Activated naive CD8-positive, alpha-beta T cell treated with anti-CD3 and anti-CD28 coated beads, Interleukin-2, amount 50 U/mL, for 16 hours (primary cell): ENCODE data around the gene SULT2B1.
"Not testable (repeated sequence)": the region's sequence is repeated elsewhere in the genome, so short reads cannot be mapped to it uniquely, and the experiment has no call there.

ENCODE experiments used
- DNase-seq: peaks from one replicate; pipeline ENCODE4 v3.0.0-alpha.2; 2020; ENCODE audit warnings: low read depth, low spot score

The SULT2B1 gene

DNA sequence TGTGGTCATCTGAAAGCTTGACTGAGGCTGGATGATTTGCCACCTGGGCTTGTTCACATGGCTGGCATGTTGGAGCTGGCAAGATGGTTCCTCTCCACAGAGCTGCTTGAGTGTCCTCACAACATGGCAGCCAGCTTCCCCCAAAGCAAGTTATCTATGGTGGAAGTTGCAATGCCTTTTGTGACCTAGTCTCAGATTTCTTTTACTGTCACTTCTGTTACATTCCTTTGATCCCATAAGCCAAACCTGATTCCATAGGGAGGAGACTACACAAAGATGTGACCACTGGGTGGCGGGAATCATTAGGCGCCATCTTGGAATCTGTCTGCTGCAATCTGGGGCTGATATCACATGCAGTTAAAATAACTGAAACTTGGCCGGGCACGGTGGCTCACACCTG is 22.8 kb upstream of the SULT2B1 start:
- DNase-seq = no peak

DNA sequence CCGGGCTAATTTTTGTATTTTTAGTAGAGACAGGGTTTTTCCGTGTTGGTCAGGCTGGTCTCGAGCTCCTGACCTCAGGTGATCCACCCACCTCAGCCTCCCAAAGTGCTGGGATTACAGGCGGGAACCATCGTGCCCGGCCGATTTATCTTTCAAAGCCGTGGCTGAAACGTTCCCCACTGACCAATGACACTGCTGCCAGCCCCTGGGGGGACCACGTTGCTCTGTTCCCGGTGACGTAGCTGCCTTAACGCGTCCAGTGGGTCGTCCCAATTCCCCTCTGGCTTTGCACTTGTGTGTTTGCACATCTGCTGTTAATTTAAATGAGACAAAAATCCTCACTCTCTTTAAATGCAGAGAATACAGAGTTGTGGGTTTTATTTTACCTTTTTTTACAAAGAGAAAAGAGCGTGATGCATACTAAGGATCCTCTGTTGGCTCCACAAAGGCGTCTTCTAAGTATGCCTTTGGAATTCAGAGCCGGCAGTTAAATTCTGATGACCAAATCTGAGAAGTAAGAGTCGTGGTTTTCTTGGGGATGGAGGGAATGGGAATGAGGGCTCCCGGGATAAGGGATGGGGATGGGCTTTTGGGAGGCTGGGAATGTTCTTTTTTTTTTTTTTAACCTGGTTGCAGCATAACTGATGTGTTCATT is 21.8 kb upstream of the SULT2B1 start:
- no peak for DNase-seq

- no peak for DNase-seq
Observed at GRCh38 chr19:48530770-48531169, 21.2 kb upstream of the SULT2B1 start.

DNA sequence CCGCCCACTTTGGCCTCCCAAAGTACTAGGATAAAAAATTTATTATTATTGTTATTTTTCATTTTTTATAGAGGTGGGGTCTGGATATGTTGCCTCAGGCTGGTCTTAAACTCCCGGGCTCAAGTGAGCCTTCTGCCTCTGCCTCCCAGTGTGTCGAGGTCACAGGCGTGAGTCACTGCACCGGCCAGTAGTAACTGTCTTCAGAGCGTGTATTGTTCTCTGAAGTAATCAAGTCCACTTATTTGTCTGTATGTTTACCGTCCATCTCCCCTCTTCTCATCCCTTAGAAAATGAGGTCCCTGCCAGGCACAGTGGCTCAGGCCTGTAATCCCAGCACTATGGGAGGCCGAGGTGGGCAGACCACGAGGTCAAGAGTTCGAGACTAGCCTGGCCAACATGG is 18.2 kb upstream of the SULT2B1 start:
- no peak for DNase-seq

GRCh38 chr19:48537541-48537940 is 14.4 kb upstream of the SULT2B1 start:
- DNase-seq = no peak

DNA sequence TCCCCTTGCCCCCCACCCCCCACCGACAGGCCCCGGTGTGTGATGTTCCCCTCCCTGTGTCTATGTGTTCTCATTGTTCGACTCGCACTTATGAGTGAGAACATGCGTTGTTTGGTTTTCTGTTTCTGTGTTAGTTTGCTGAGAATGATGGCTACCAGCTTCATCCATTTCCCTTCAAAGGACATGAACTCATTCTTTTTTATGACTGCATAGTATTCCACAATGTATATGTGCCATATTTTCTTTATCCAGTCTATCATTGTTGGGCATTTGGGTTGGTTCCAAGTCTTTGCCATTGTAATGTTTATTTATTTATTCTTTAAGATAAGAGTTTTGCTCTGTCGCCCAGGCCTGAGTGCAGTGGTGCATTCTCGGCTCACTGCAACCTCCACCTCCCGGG is 13.9 kb upstream of the SULT2B1 start:
- DNase-seq = not testable (repeated sequence)

DNA sequence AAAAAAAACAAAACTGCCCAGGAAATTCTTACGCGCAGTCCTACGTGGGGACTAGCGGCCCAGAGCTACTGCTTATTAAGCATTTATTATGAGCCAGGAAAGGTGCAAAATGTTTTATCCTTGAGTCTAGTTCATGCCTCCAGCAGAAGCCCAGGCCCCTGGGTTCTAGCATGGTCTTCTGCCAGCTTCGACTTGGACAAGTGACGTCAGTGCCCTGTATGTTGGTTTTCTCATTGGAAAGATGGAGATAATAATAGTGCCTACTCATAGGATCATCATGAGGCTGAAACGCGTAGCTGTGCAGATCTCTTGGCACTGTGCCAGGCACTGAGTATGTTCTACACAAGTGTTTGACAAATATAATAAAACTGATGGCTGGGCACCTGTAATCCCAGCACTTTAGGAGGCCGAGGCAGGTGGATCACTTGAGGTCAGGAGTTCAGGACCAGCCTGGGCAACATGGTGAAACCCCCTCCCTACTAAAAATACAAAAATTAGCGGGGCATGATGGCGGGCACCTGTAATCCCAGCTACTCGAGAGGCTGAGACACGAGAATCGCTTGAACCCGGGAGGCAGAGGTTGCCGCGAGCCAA is 12.4 kb upstream of the SULT2B1 start:
- DNase-seq = no peak

DNA sequence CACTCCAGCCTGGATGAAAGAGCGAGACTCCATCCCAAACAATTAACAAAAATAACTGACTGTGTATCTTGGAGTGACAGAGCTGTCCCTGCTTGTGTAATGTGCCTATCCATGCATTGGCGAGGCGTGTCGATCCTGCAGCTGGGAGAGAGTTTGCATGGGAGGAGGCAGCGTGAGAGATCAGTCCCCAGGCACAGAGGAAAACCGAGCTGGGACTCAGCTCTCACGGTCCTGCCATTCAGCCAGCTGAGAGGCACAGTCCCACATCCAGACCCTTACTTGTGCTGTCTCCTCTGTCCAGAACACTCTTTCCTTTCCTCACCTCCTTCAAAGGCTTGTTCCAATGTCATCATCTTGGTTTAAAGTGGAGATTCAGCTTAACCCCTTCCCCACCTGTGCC is 11.9 kb upstream of the SULT2B1 start:
- no peak for DNase-seq

GRCh38 chr19:48541813-48542212 is 10.2 kb upstream of the SULT2B1 start:
- DNase-seq = no peak

GRCh38 chr19:48543121-48543710 is 8.8 kb upstream of the SULT2B1 start:
- DNase-seq = no peak

DNA sequence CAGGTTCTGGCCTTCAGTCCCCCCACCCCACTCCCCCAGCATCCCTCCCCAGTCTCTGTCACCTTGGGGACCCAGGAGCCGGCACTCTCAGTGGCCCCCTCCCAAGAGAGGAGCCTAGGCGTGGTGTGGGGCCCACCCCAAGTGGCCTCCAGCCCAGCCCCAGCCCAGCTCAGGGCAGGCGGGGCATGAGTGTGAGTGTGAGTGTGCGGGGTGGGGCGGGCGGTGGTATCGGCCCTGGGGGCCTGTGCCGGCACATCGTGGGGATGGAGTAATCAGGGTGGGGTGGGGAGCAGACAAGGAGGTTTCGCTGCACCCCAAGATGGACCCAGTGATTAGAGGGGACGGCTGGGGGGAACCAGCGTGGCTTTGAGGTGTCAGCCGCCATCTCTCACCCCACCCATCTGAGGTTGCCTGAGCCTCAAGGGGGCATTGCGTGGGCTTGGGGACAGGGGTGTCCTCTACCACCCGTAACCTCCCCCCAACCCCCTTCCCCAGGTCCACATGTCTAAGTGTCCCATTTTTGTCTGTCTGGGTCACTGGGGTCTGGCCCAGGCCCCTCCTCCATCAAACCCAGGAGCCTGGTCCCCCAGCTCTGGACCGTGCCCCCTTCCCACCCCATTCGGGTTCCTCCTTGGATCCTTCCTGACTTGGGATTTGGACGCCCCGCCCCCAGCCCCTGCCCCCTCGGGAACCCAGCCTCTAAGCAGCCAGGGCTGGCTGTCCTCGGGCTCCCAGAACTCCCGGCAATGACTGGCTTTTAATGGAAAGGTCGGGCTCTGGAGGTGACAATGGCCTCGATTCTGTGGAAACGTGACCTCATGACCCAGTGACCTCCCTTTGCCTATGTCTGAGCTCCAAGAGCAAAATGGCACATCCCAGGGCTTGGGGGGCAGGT is 6.9 kb upstream of the SULT2B1 start:
- no peak for DNase-seq

DNA sequence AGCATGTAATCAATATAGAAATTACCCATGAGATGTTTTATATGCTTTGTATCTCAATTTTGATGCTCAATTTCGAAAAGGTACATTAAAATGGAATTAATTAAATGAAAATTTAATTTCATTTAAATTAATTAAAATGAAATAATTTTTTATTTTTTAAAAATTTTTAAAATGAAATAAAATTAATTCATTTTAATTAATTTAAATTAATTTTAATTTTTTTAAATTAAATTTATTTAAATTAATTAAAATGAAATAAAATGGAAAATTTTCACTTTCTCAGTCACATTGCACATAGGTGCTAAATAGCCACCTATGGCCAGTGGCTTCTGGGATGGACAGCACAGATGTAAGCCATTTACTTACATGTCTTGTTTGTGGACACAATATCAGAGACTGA is 4.2 kb upstream of the SULT2B1 start:
- DNase-seq = no peak

GRCh38 chr19:48548253-48548911 is 3.6 kb upstream of the SULT2B1 start:
- no peak for DNase-seq

GRCh38 chr19:48549380-48549779 is 2.6 kb upstream of the SULT2B1 start:
- DNase-seq = no peak

GRCh38 chr19:48552406-48553322 is 692 bp downstream of the SULT2B1 start:
- DNase-seq = no peak

GRCh38 chr19:48553676-48554384 is 1.9 kb downstream of the SULT2B1 start:
- DNase-seq = no peak

DNA sequence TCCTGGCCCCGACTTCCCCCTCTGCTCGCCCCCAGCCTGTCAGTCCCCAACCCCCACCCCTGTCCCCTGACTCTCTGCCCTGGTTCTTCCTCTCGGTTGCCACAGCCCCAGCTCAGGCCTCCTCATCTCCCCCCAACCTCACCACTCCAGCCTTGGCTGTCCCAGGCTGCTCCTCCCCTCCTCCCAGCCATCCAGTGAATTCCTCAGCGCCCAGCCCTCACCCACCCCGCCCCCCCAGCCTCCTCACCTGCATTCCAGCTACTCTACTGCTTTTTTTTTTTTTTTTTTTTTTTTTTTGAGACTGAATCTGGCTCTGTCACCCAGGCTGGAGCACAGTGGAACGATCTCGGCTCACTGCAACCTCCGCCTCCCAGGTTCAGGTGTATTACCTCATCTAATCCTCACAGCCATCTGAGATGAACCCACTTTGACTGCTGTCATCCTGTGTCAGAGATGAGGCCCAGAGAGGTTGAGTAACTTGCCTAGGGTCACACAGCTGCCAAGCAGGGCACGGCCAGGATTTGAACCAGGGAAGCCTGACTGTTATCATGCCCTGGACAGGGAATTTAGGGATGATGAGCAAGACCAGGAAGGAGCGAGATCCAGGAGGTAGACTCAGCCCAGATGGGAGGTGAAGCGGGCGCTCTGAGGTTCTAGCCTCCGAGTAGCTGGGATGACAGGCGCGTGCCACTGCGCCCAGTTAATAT is 2.6 kb downstream of the SULT2B1 start:
- DNase-seq = no peak

- DNase-seq = no peak
Observed at GRCh38 chr19:48556163-48556562, 4.2 kb downstream of the SULT2B1 start.

DNA sequence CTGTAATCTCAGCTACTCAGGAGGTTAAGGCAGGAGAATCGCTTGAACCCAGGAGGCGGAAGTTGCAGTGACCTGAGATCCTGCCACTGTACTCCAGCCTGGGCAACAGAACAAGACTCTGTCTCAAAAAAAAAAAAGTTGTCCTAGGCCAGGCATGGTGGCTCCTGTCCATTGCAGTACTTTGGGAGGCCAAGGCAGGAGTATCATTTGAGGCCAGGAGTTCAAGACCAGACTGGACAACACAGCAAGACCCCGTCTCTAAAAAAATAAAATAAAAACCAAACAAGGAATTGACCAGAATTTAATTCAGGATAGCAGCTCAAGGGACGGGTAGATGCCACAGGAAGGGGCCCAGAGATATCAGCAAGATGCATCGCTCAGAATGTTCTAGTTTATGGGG is 4.9 kb downstream of the SULT2B1 start:
- DNase-seq = no peak
